HG02642 (cell line): ENCODE results near the gene BORCS8.
"Not testable (repeated sequence)": the region's sequence is repeated elsewhere in the genome, so short reads cannot be mapped to it uniquely, and the experiment has no call there.

Experiments
- ATAC-seq: cut with Tn5 transposase; IDR thresholded peaks from one replicate; pipeline ENCODE4 v1.9.1; 2021; ENCODE audit warnings: mild to moderate bottlenecking; ENCODE audit not compliant: unreplicated experiment, poor library complexity

Gene BORCS8

GRCh38 chr19:19154768-19155494 lies 37.0 kb downstream of the BORCS8 start:
- ATAC-seq, result no peak

- ATAC-seq, result no peak
Observed at GRCh38 chr19:19152668-19153384, 39.1 kb downstream of the BORCS8 start.

DNA sequence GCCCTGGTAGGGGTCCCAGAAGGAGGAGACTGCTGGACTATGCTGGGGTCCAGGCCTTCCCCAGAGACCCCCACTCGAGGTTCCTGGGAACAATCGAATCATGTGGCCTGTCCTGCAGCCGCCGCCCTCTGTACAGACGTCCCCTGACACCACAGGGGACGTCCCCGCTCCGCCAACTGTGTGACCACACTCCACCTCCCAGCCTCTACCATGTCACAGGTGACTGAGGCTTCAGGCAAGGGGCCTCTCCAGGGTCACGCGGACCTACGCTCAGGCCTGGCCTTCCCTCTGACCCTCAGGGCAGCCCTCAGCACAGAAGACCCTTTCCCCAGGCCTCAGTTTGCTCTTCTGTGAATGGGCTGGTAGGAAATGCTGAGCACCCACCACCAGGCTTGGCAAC lies 40.5 kb downstream of the BORCS8 start:
- ATAC-seq, result no peak

DNA sequence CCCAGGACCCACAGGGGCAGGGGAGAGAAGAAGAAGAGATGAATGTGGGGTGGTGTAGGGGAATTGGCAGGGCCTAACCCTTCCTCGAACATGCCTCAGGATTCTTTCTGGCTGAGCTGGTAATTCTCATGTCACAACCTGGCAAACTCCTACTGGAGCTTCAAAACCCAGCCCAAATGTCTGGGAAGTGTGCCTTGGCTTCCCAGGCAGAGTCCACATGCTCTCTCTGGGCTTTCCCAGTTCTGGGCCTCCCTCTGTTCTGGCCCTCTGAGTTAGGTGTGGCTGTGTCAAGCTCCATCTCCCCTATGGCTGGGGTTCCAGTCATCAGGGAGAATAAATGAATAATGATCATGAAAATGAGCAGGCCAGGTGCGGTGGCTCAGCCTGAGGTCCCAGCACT lies 42.5 kb downstream of the BORCS8 start:
- no peak for ATAC-seq

GRCh38 chr19:19148504-19148903 lies 43.4 kb downstream of the BORCS8 start:
- not testable (repeated sequence) for ATAC-seq

DNA sequence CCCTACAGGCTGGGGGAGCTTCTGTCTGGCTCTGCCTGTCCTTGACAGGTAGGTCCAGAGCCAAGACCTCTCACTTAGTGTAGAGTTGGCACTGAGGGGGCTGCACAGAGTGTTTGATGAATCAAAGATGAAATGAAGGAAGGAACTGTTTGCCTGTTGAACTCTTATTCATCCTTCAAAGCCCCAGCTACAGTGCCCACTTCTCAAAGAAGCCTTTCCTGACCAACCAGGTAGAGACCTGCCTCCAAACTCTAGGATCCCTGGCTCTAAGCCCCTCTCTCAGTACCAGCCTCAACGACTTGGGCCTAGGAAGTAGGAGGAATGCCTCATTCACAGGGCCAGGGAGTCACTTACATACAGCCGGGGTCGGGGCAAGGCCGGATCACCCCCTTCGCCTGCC lies 44.6 kb downstream of the BORCS8 start:
- no peak for ATAC-seq

DNA sequence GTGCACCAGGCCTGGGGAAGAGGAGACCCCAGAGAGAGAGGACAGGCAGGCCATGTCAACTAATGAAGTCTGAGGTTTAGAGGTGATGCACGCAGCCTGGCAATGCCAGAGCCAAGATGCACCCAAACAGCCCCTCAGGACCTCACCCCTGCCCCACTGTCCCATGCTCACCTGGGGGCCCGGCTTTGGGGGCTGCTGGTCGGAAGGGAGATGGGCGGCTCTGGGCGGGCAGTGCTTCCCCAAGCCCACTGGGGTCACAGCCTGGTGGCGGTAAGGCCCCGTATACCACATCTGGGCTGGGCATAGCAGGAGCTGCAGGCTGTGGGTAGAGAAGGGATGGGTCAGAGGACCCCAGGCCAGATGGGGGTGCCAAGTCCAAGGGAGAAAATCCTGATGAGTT lies 45.1 kb downstream of the BORCS8 start:
- ATAC-seq, result no peak

- peak; percentile 55 for ATAC-seq
Observed at GRCh38 chr19:19145684-19146608, 46.0 kb downstream of the BORCS8 start.

GRCh38 chr19:19145281-19145680 lies 46.7 kb downstream of the BORCS8 start:
- no peak for ATAC-seq

- no peak for ATAC-seq
Observed at GRCh38 chr19:19142347-19142746, 49.6 kb downstream of the BORCS8 start.

- ATAC-seq, result no peak
Observed at GRCh38 chr19:19140476-19140875, 51.5 kb downstream of the BORCS8 start.

- ATAC-seq, result no peak
Observed at GRCh38 chr19:19139876-19140229, 52.1 kb downstream of the BORCS8 start.

DNA sequence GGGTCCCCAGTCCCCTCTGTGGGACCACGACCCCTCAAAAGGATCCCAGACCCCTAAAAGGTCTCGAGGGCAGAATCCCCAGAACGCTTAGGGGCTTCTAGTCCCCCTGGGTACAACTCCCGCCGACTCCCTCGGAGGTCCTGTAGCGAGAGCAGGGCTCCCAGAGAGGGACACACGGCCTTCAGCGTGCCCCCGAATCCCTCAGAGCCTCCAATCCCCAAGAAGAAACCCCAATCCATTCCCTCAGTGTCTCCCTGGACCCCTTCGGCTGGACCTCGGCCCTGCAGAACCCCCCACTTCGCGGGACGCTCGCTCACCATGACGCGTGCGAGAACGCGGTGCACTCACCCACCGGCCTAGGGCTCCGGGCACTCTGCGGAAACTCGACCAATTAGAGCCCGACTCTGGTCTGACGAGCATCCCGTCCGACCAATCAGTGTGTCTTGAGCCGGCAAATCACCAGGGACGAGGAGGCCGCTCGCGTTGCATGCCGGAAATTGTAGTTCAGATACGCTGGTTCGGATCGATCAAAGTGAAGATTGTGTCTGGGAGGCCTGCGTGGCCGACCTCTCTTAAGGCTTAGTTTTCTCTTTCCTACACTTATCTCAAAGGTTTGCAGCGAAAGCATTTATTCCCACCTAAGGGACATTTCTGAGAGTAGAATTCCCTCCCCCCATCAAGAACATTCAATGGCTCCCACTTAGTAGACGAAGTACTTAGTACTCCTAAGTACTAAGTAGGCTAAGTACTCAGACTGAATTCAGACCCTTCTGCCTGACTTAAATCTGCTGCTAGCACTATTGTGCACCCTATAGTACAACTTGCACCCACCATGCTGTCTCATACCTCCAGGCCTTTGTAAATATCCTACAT lies 53.6 kb downstream of the BORCS8 start, which contains the start of gene TMEM161A:
Gene TMEM161A, minus strand, starts transcription at position 370 of the 873 bp plus-strand sequence. Its CDS starts 50 bp downstream, at position 320.
- ATAC-seq, result peak; percentile 99

GRCh38 chr19:19137556-19138108 lies 54.3 kb downstream of the BORCS8 start:
- ATAC-seq, result no peak

- not testable (repeated sequence) for ATAC-seq
Observed at GRCh38 chr19:19135713-19136112, 56.2 kb downstream of the BORCS8 start.

DNA sequence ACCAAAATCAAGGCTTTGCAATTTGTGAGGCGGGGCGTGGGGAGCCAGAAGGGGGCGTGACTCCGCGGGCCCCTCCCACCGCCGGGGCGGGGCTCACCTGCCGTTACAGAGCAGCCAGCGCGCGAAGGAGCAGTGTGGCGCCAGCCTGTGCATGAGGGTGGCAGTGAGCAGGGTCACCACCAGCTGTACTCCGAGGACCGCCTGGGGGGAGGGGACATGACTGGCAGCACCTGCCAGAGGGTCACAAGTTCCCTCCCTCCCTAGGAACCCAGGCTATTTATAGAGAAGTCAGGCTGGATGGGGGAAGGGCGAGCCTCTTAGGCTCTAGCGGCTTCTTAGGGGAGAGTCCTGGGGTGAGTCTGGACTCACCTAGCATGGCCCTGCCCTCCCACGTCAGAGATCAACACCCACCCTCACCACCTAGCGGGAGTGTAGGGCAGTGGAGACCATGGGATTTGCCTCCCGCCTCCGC lies 57.2 kb downstream of the BORCS8 start:
- ATAC-seq, result no peak

DNA sequence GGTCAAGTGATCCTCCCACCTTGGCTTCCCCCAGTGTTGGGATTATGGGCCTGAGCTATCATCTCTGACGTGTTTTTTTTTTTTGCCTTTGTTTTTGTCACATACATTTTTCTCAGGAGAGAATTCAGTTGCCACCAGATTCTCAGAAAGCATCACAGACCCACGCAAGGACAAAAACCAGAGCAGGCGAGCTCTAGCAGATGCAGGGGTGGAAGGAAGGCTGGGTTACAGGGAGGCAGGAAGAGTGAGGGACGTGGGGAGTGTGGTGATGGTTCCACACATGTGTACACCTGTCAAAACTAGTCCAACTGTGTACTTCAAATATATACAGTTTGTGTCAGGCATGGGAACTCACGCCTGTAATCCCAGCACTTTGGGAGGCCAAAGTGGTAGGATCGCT lies 58.0 kb downstream of the BORCS8 start:
- ATAC-seq, result no peak

DNA sequence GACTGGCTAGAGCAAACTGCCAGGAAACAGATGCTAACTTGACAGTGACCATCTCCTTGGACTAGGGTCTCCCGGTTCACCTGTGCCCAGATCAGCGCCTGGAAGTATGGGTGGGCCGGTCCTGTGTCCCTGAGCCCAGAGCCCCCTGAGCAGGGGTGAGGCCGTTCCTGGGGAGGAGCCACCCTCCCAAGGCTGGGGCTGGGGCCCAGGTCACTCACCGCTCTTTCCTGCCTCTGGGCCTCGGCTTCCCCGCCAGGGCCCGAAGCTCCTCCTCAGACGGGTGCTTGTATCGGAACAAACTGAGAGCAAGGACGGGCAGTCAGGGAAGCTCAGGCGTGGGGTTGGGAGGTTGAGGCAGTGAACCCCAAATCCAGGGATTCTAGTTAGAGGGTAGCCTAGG lies 59.0 kb downstream of the BORCS8 start:
- no peak for ATAC-seq

DNA sequence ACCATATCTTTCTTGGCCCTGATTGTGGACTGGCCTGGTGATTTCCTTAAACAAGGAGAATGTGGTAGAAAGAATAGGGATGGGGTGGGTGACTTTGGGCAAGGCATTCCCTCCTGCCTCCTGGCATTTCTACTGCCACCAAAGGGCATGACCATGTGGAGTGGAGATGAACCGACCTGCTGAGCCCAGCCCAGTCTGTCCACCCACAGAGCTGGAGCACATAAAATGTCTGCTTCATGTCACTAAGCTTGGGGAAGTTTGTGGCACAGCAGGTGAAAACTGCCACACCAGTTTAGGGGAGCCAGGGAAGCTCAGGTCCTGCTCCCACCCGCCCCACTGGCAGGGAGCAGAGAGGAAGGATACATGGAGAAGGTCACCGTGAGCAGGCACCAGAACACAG lies 60.0 kb downstream of the BORCS8 start:
- no peak for ATAC-seq
